Measurements from ENCODE around the gene FAM120AOS.
"Not testable (repeated sequence)": the region's sequence is repeated elsewhere in the genome, so short reads cannot be mapped to it uniquely, and the experiment has no call there.

The FAM120AOS gene

DNA sequence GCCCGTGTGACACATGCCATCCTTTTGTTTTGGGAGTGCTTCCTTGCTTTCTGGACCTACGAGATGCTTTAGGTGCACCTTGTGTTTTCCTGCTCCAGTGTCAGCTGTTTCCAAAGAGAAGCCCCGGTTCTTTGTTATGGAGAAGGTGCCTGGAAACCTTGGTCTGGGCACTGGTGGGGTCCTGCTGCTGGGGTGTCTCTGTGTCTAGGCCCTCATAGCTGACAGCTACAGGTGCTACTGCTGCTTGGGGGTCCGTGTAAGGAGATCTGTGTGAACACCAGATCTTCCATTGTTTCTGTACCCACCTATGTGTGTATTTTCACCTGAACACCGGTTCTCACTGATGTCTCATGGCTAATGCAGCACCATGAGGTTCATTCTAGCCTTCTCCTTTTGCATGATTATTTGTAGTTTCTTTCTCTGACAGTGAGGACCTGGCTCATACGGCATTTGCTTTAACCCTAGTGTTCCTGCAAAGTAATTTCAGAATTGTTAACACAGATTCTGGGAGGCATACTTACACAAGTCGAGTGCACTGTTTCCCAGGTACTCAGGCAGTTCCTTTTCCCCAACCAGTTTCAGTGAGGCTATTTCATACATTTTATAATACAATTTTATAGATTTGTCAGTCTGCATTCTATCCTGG is 13.2 kb upstream of the FAM120AOS start:
- no peak for DNase-seq

DNA sequence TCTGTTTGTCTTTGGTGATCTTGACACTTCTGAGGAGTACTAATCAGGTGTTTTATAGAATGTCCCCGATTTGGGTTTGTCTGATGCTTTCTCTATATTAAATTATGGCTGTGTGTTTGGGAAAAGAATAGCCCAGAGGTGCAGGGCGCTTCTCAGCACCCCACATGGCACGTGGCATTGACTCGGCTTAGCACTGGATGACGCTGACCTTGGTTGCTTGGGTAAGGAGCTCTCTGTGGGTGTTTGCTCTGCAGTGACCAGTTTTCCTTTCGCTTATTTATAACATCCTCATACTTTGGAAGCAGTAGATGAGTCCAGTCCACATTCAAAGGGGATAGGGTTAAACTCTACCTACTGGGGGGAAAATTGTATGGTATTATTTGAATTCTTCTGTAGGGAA is 12.5 kb upstream of the FAM120AOS start:
- no peak for DNase-seq

DNA sequence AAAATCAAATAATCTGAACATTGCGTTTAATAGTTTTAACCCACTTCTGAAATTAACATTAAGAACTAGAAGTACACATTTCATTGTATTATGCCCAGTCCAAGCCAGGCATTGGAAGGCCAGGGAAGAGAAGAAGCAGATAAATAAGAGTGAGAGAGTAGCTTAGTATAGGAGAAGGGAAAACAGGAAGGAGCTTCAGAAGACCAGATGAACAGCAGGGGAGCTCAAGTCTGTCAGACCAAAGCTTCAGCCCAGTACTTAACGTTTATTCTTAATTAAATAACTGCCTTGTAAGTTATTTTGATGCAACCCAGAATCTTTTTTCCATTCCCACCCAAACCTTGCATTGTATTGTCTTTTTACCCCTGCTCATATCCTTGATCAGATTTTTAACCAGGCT is 11.5 kb upstream of the FAM120AOS start:
- DNase-seq, result no peak

DNA sequence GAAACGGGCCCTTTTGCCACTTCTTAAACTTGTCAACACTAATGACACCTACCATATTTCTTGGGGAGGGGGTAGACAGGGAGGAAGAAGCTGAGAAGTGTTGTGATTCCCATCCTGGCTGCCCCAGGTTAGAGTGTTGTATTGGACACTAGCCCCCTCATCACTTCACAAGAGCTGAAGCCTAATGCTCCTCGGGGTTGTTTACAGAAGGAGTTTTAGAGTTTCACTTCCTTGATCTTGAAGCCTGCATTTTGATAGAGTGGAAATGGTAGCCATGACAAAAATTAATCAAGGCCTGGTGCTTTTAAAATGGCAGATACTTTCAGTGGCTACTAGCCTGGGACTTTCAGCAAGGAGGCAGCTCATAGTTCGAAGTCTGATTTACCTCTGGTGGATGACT is 11.0 kb upstream of the FAM120AOS start:
- no peak for DNase-seq

DNA sequence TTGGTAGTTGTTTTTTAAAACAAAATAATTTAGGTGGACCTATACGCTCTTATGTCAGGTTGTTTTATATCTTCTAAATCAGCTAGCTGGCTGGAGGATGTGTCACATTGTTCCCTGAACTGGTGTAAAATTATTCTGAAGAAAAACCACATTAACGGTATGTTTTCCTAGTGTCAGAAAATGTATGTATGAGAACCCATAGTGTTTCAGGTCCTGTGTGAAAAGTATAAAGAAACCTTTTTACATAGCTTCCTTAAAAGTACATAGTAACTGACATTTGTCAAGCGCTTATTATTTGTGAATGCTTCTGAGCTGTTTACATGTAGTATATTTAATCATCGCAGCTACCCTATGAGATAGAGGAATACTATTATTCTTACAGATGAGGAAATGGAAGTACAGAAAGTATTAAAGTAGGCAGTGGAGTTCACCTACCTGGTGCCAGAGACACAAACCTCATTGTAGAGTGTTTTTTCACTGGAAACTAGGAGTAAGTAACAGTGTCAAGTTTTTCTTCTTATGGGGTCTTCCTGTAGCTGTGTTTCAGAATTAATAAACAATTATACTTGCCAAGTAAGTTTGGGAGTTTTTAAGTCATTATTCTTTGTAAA is 10.4 kb upstream of the FAM120AOS start:
- no peak for DNase-seq

DNA sequence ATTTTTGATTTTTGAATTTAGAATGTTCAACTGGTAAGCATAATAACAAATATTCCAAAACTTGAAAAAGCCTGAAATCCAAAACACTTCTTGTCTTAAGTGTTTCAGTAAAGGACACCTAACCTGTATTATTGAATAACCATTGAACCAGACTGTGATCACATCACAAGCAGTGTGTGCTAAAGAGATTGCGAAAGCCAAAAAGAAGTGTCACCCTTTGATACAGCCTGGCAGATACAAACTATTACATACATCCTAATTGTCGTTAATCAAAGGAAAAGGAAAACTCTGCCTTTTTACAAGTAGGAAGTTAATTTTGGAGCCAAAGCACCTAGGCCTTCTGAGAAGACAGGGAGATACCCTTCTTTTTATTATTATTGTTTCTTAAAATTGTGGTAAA is 8.4 kb upstream of the FAM120AOS start:
- DNase-seq, result no peak

DNA sequence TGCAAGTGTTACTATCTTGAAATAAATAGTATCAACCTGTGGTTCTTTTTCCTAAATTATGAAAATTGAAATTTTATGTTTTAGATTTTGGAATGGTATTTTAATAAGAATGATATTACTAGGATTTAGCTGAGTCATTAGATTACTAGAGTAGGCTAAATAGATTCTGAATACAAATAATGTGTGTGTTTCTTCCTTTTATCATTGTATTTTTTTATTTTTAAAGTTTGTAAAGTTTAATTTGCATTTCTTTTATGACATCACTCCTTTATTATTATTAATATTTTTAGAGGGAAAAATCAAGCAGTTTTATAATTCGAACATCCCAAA is 8.0 kb upstream of the FAM120AOS start:
- no peak for DNase-seq

DNA sequence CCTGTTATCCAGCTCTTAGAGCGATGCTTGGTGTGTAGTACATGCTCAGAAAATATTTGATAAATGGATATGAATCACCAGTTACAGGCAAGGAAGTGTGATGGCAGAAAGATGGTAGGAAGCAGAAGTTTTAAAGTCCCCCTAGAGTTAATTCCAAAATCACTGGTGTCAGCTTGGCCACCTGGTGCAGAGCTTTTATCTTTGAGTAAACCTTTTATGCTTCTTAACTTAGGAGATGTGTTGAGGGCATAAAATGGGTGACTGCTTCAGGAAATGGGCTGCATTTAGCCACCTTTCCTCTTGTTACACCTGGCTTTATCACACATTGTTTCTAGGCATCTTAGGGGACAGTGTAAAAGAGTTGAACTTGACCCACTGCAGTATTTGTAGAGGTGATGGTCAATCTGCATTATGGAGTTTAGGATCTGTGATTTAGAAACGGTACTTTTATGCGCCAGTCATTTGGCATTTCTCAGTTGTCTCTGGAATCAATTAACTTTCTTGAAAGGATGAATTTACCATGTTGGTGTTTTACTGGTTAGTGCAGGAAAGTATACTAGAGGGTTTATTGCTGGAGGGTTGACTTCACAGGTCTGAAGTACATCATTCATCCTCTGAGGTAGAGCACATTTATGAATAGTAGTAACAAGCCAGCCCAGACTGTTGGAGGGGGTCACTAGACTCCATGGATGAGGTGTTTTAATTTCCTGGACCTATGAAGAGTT is 7.5 kb upstream of the FAM120AOS start:
- no peak for DNase-seq

DNA sequence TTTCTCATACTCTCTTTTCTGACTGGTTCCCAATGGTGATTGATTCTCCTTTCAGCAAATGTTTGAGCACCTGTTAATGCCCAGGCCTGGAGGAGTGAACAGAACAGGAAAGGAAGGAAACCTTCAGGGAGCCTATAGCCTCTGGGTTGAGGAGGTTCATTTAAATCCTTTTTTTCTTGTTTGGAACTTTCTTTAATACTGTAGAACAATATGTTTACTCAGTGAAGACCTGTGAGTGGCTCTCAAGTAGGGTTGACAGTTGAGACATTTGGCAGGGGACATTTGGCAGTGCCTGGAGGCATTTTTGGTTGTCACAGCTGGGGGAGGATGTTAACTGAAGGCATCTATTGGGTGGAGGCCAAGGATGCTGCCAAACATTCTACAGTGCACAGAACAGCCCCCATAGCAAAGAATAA is 6.1 kb upstream of the FAM120AOS start:
- DNase-seq, result peak; percentile 7

DNA sequence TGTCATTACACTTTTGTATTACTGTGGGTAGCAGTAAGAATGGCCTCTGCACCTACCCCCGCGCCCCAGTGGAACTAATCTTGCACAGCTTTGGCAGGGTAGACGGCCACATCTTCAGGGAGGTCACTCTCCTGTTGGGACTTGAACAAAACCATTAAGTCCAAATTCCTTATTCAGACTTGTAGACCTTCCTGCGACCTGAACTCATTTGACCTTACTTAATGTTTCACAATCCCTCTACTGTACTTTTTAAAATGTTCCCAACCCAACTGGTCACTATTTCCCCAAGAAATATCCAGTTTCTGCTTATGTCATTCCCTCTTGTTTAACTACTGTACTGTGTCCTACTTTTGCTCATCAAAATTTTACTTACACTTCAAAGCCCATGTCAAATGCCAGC is 5.3 kb upstream of the FAM120AOS start:
- DNase-seq, result no peak

DNA sequence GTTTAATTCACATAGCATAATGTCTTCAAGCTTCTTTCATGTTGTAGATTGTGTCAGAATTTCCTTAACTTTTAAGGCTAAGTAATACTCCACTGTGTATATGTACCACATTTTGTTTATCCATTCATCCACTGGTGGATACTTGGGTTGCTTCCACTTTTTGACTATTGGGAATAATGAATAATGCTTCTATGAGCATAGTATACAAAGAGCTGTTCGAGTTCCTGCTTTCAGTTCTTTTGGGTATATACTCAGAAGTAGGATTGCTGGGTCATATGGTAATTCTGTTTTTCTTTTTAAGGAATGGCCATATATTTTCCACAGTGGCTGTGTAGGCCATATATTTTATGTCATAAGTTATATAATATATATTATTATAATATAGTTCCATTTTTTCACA is 3.6 kb upstream of the FAM120AOS start:
- no peak for DNase-seq

DNA sequence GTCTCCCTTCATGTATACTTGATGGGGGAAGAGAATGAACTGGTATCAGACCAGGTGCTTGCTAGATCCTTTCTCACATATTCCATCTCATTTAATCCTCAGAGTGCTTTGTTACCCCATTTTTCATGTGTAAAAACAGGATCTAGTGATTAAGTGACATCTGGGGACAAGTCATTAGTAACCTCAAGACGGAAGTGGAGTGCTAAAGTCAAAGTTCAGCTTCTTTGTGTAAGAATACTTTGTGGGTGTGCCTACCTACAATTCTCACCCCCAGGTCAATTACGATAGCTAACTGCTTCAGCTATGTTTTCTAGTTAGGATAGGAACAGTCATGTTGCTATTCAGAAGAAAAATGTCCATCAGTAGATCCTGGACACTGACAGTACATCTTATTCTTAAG is 3.1 kb upstream of the FAM120AOS start:
- no peak for DNase-seq

DNA sequence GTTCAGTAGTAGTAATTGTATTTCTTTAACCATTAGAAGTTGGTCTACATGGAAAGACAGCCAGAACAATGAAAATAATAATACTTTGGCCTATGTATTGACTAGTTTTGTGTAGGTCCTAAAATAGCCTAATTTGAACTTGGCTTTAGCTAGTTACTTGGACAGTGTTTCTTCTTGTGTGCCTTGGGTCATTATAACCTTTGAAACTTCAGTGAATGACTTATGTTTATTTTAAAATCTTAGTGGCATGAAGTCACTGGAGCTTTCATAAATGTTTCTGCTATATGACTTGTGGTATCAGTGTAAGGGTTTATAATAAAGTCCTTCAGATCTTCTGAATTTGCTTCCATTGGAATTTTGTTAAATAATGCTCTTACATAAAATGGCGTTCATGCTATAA is 2.6 kb upstream of the FAM120AOS start:
- DNase-seq, result no peak

DNA sequence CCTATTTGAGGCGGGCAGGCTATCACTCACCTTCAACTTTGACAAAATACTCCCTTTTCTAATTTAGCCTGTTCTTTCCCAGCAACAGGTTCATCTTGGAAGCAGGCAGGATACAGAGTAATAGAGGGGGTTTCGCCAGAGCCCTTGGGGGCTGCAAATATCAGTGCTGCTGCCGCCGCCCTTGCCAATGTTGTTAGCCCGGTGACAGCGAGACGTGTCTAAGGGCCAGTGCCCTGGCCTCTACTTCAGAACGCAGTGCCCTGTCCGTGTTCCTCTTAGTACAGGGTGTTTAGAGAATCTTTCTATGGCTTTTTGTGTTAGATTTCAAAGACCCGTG is 703 bp downstream of the FAM120AOS start:
- peak; percentile 33 for DNase-seq

DNA sequence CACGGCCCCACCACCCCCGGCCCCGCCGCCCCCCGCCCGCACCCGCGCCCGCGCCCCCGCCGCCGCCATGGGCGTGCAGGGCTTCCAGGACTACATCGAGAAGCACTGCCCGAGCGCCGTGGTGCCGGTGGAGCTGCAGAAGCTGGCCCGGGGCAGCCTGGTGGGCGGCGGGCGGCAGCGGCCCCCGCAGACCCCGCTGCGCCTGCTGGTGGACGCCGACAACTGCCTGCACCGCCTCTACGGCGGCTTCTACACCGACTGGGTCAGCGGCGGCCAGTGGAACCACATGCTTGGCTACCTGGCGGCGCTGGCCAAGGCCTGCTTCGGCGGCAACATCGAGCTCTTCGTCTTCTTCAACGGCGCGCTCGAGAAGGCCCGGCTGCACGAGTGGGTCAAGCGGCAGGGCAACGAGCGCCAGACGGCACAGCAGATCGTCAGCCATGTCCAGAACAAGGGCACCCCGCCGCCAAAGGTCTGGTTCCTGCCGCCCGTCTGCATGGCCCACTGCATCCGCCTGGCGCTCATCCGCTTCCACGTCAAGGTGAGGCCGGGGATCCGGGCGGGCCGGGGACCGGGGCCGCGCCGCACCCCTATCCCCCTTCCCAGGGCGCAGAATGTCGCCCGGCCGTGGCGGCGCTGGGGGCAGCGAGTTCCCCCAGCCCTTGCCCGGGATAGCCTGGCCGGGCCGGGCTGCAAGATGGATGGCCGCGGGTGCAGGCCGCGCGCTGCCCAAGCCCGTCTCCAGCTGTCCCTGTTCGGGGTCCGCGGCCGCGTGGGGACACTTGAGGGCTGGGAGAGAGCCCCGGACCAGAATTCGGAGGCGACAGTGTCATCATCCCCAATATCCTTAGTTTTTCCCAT is 1.3 kb downstream of the FAM120AOS start:
- DNase-seq, result peak; percentile 19

DNA sequence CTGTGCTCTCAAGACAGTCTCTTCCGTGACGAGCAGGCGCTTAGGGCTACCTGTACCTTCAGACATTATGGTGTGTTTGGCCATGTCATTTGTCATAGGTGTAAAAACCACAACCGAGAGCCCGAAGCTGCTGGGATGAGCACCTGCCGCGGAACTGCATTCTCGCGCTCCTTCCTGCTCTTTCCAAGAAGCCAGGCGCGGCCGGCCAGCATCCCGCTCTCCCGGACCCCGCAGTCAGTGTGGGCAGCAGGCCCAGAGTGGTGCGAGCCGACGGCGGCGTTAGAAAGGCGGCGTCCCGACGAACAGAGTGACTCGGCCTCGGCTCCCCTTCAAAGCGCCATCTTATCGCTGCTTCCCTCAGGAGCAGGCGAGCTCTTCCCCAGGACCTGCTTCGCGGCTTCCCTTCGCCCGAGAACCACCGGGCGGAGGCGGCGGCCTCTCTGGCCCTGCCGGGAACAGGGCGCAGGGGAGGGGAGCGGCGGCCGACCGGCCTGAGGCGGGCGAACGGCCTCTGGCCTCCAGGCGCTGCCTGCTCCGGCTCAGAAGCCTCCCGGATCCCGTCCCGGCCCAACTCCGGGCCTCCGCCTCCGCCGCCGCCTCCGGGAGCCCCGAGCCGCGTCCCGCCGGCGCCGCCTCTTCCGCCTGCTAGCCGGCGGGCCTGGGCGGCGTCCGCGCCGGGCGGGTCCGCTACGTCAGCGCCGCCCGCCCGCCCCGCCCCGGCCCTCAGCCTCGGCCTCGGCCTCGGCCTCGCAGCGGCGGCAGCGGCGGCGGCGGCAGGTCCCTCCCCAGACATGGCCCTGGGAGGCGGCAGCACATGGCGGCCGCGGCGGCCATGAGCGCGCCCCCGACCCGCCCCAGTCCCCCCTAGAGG is 2.2 kb downstream of the FAM120AOS start, which contains the start of gene FAM120A:
Gene FAM120A, plus strand, starts transcription at position 741 of the 871 bp plus-strand sequence. CDS start 231 bp downstream, outside the sequence.
- DNase-seq, result peak; percentile 77

DNA sequence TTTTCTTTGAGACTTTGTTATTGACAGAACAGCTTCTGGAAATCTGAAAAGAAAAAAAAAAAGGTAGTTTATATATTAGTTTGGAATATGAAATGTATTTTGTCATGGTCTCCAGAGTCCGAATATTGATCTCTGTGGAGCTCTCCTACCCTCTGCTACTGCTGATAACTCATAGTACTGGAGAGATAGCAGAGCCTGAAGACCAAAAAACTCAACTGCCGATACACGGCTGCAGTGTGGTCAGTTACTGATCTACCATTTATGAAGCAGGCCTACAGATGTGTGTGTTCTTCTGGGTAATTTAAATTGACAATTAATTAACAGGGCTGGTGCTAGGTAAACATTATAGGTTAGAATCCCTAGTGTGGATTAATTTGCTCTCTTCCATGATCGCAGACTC is 5.7 kb downstream of the FAM120AOS start:
- DNase-seq, result no peak

DNA sequence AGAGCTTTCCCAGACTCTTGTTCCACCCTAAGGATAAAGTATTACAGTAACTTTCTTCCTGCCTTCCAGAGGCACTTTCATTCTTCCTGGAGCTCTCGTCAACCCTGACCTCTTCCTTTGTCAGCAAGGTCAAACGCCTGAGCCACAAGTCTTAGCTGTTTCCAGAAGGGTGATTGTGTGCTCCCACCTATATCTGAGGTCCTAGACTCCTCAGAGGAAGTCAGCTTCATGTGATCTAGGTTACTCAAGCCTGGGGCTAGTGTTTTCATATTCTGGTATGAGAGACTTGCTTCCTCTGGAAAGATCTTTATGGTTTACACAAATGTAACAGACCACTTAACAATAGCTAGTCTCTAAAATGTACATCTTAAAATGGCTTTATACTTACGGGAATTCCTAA is 7.3 kb downstream of the FAM120AOS start:
- no peak for DNase-seq

DNA sequence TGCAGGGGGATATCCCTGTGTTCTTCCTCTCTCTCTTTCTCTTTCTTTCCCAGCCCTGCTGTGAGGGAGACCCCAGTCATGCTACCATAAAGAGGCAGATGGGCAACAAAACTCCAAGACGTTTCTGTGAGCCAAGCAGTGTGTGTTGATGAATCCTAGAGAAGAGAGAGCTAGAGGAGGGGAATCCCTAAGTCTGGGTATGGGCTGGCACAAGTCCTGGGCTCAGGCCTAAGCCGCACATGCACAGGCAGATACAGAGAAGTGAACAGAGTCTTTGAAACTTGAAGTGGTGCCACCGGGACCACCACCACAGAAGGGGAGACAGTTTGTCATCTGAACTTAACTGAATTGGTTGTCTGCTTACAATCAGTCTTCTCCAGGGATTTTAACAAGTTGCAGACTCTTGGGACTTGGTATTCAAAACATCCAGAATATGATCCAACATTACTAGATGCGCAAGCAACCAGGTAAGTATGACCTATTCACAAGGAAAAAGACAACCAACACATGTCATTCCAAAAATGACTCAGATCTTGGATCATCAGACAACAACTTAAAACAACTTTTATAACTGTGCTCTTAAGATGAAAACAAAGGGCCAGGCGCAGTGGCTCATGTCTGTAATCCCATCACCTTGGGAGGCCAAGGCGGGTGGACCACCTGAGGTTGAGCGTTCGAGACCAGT is 12.3 kb downstream of the FAM120AOS start:
- no peak for DNase-seq

DNA sequence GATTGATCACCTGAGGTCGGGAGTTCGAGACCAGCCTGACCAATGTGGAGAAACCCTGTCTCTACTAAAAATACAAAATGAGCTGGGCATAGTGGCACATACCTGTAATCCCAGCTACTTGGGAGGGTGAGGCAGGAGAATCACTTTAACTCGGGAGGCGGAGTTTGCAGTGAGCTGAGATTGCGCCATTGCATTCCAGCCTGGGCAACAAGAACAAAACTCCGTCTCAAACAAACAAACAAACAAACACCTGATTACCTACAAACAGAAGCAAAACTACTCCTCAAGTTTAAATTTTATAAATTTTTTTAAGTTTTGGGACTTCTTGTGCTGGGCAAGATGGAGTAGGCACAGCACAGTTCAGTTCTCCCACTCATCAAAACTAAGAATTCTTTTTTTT is 14.1 kb downstream of the FAM120AOS start:
- not testable (repeated sequence) for DNase-seq

DNA sequence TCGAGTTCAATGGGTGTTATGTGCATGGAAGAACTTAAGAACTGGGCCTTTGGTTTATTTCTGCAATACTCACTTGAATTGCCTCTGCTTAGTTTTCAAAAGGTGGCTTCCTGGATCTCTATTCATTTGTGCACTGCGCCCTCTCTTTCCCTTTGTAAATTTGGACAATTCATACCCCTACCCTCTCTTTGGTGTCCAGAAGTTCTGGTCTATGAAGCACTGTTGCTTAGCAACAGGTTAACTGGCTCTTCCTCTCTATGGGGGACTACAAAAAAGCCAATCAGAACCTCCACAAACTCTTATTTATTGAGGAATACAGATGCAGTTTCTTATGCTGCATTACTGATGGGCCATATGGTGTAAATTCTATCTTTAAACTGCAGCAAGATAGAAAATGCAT is 15.4 kb downstream of the FAM120AOS start:
- no peak for DNase-seq

Data from NCI-H345 (cell line).